Ovary (tissue), 9 donors: Measurements from ENCODE around the gene UBE2Z. TPM values are rescaled to one million over a fixed set of nuclear protein-coding genes. Genes with fewer than 3 reads are reported as not detected.

ENCODE experiments used
- DNase-seq, 5 donors: peaks; one replicate each; pipeline ENCODE4 v3.0.0-alpha.2; 2019 to 2020
- H3K27ac ChIP-seq, 2 donors: fragments of 200-600 bp; one replicate each; pipeline versions ENCODE4 v1.5.1 to v1.8.0; 2019 to 2022
- H3K27me3 ChIP-seq: fragments of 200-600 bp; one replicate; pipeline ENCODE4 v1.8.0; 2022
- H3K36me3 ChIP-seq: fragments of 200-600 bp; sonication (generic); one replicate; pipeline ENCODE4 v1.5.1; 2019
- H3K4me1 ChIP-seq: one replicate; pipeline ENCODE4 v1.8.1; 2013; ENCODE audit warnings: mild to moderate bottlenecking, moderate library complexity; ENCODE audit not compliant: insufficient read depth
- H3K4me3 ChIP-seq: fragments of 200-600 bp; sonication (generic); one replicate; pipeline ENCODE4 v1.5.1; 2017
- H3K9me3 ChIP-seq, 2 donors: fragments of 200-600 bp in 1 of 2; sonication (generic) in 1 of 2; one replicate each; pipeline versions ENCODE4 v1.5.1 to v1.8.1; 2013 to 2019; ENCODE audit warnings: mild to moderate bottlenecking in 1 of 2, moderate library complexity in 1 of 2
- CTCF ChIP-seq, 3 donors: fragments of 450-650 bp in 2 of 3; fragments of 200-600 bp in 1 of 3; IDR thresholded peaks; one replicate each; pipeline versions ENCODE4 v1.5.1 to v1.8.0; 2016 to 2022; ENCODE audit warnings: antibody characterized with exemption in 3 of 3, mild to moderate bottlenecking in 1 of 3
- EP300 ChIP-seq: sonication (generic); formaldehyde crosslinking; IDR thresholded peaks from one replicate; pipeline ENCODE4 v1.6.1; 2017; ENCODE audit warnings: antibody characterized with exemption
- POLR2A ChIP-seq: fragments of 450-650 bp; IDR thresholded peaks from one replicate; pipeline ENCODE4 v1.6.1; 2017; ENCODE audit warnings: antibody characterized with exemption, mild to moderate bottlenecking, moderate library complexity
- WGBS, 3 donors: extraction: QIAGEN DNeasy Blood & Tissue Kit in 1 of 3; methylation state at CpG; one replicate each; pipeline versions ENCODE4 v1.1.5 to v1.1.7; 2013 to 2017; 5-methylcytosine and 5-hydroxymethylcytosine counted together
- intact Hi-C, 4 donors: fragments of 100-400 bp; cut with DNase I; formaldehyde crosslinking; loops; one replicate each; pipeline versions ENCODE4 v1.11.0 to v1.15.1; 2022 to 2023
- polyA plus RNA-seq, 2 donors: library from polyadenylated mRNA; stranded (reverse); fragments of 200-250 nt in 1 of 2; fragments of 350-450 nt in 1 of 2; fragmentation: Illumina TruSeq in 1 of 2; extraction: RNeasy Lipid Tissue Mini Kit (QIAGEN cat#74804) in 1 of 2; gene quantifications; one replicate each; pipeline ENCODE4 v1.2.3, GENCODE V29; 2013 to 2014
- small RNA-seq: library from RNA; depleted of rRNA; stranded (forward); fragments of <200 nt; gene quantifications from one replicate; pipeline ENCODE3, GENCODE V24; 2016
- total RNA-seq, 7 donors: library from RNA; depleted of rRNA in 2 of 7; stranded (reverse); fragments of >200 nt in 2 of 7; fragmentation: NEBNext Ultra II Directional in 3 of 7; extraction: Animal tissue kit (Norgen Biotek cat#: 25700) in 3 of 7; gene quantifications; one replicate each; pipeline versions ENCODE4 v1.1.0 to v1.2.4, GENCODE V29; 2016 to 2023
- donor health status: DM: no; HTN: no; CAD: no; lungs with moderate emphysema.
- donor health status: DM: no; HTN: no; CAD: no.
- donor health status: Bipolar disorder and iron deficiency.
- donor health status: DM: yes; HTN: yes; CAD: no.
- donor health status: DM: no; HTN: no; CAD: no.
- donor health status: DM: yes; HTN: yes; CAD: no.

Gene UBE2Z
- total and polyA plus RNA-seq, 9 donors: 32.0 to 93.4 (median 58.2) TPM

- Histone ChIP-seq H3K36me3 (no peaks in the 10 kb centered on the region), H3K4me1 (no peaks in the 10 kb centered on the region), H3K4me3 (no peak overlapping the region), H3K27ac (no peak overlapping the region), H3K9me3 (no peaks in the 10 kb centered on the region), H3K27me3 (no peaks in the 10 kb centered on the region)
- DNase-seq: no peak
- 14 to 17% (median 15%) methylated on average over 4 of the region's 4 CpGs for WGBS, 3 donors
- intact Hi-C loops: loop anchor here in 1 of 4 donors (2.0 kb wide), 1 partner anchor 731 kb away; no protein-coding TSS in a partner anchor
- TF ChIP-seq EP300: no peak
- TF ChIP-seq POLR2A: no peak
- no peak for TF ChIP-seq CTCF (IDR thresholded peaks at IDR 0.05)
These were observed 62.0 kb downstream of the UBE2Z start for GRCh38 chr17:48970224-48970623.

GRCh38 chr17:48970865-48971687 lies 62.9 kb downstream of the UBE2Z start:
- WGBS, 3 donors: 83 to 86% (median 86%) methylated on average over 12 of the region's 12 CpGs
- intact Hi-C loops: loop anchor here in 1 of 4 donors (2.0 kb wide), 1 partner anchor 732 kb away; no protein-coding TSS in a partner anchor
- H3K4me1 ChIP-seq: no peaks in the 10 kb centered on the region
- no peaks in the 10 kb centered on the region for H3K36me3 ChIP-seq
- H3K27me3 ChIP-seq: no peaks in the 10 kb centered on the region
- H3K27ac ChIP-seq: no peak overlapping the region
- no peaks in the 10 kb centered on the region for H3K9me3 ChIP-seq
- TF ChIP-seq POLR2A (no peak), CTCF (IDR thresholded peaks at IDR 0.05) (no peak), EP300 (no peak)
- no peak overlapping the region for H3K4me3 ChIP-seq
- no peak for DNase-seq

DNA sequence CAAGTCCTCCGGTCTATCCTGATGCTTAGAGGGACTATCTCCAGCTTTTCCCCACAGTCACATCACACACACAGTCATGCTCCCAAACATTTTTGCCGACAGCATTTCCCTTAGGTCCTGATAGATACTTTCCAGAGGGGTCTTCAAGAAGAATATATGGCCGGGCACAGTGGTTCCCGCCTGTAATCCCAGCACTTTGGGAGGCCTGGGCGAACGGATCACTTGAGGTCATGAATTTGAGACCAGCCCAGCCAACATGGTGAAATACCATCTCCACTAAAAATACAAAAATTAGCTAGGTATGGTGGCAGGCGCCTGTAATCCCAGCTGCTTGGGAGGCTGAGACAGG lies 64.5 kb downstream of the UBE2Z start:
- no peak overlapping the region for H3K27ac ChIP-seq

GRCh38 chr17:48973806-48974205 lies 65.6 kb downstream of the UBE2Z start:
- 26 to 48% (median 42%) methylated on average over 3 of the region's 3 CpGs for WGBS, 3 donors
- no peak overlapping the region for H3K27ac ChIP-seq
- no peaks in the 10 kb centered on the region for H3K36me3 ChIP-seq
- no peaks in the 10 kb centered on the region for H3K27me3 ChIP-seq
- no peak for TF ChIP-seq EP300
- no peak for TF ChIP-seq POLR2A
- no peak for TF ChIP-seq CTCF (IDR thresholded peaks at IDR 0.05)
- no peak overlapping the region for H3K4me3 ChIP-seq
- peaks cover 0 to 5% of the 10 kb centered on the region in 2 donors for H3K9me3 ChIP-seq
- H3K4me1 ChIP-seq: no peaks in the 10 kb centered on the region
- intact Hi-C loops: no loop called here
- DNase-seq: no peak

More for the DNA sequence above, 64.5 kb downstream of the UBE2Z start:
- no peaks in the 10 kb centered on the region for H3K4me1 ChIP-seq
- H3K4me3 ChIP-seq: no peak overlapping the region
- 55 to 62% (median 57%) methylated on average over 7 of the region's 7 CpGs for WGBS, 3 donors
- H3K9me3 ChIP-seq: peaks cover 0 to 5% of the 10 kb centered on the region in 2 donors
- intact Hi-C loops: no loop called here
- no peak for TF ChIP-seq EP300
- no peak for TF ChIP-seq CTCF (IDR thresholded peaks at IDR 0.05)
- no peak for TF ChIP-seq POLR2A
- no peaks in the 10 kb centered on the region for H3K36me3 ChIP-seq
- H3K27me3 ChIP-seq: no peaks in the 10 kb centered on the region
- no peak for DNase-seq

Small RNA genes lying within 50 kb of the gene (small RNA-seq; reads per million reads assigned to genes)
- gene AC068531.1 (not detected), gene RF00263 (not detected), gene RF01210 (not detected), gene RNU1-42P (not detected)

Other genes with a start within 250 kb of the UBE2Z start
- gene PRAC1, start 185.9 kb upstream of the UBE2Z start, total RNA-seq: not detected
- gene PRAC1, start 185.9 kb upstream of the UBE2Z start, polyA plus RNA-seq: not detected
- not detected for gene PRAC2, start 185.2 kb upstream of the UBE2Z start, total RNA-seq
- not detected for gene PRAC2, start 185.2 kb upstream of the UBE2Z start, polyA plus RNA-seq
- under 1 TPM in 1 of 7 donors, not detected in 6; 0.38 TPM for gene HOXB13, start 179.7 kb upstream of the UBE2Z start, total RNA-seq
- not detected for gene HOXB13, start 179.7 kb upstream of the UBE2Z start, polyA plus RNA-seq
- gene TTLL6, start 91.2 kb upstream of the UBE2Z start, total RNA-seq: 1 to 10 TPM in 1 of 7 donors, under 1 TPM in 3, not detected in 3; 0.17 to 3.8 (median 0.52) TPM
- gene TTLL6, start 91.2 kb upstream of the UBE2Z start, polyA plus RNA-seq: under 1 TPM; 0.06 to 0.47 TPM
- 100 to 1,000 TPM in 6 of 7 donors, 10 to 100 TPM in 1; 72.1 to 180 (median 159) TPM for gene CALCOCO2, start 77.4 kb upstream of the UBE2Z start, total RNA-seq
- 100 to 1,000 TPM in 1 of 2 donors, 10 to 100 TPM in 1; 75.4 to 239 TPM for gene CALCOCO2, start 77.4 kb upstream of the UBE2Z start, polyA plus RNA-seq
- gene ATP5MC1, start 15.6 kb upstream of the UBE2Z start, total RNA-seq: 10 to 100 TPM; 42.8 to 69.8 (median 59.9) TPM
- 100 to 1,000 TPM; 105 to 198 TPM for gene ATP5MC1, start 15.6 kb upstream of the UBE2Z start, polyA plus RNA-seq
- 10 to 100 TPM; 41.0 to 94.2 (median 66.7) TPM for gene SNF8, start 36.4 kb downstream of the UBE2Z start, total RNA-seq
- gene SNF8, start 36.4 kb downstream of the UBE2Z start, polyA plus RNA-seq: 10 to 100 TPM; 65.0 to 73.1 TPM
- not detected for gene GIP, start 60.2 kb downstream of the UBE2Z start, total RNA-seq
- gene GIP, start 60.2 kb downstream of the UBE2Z start, polyA plus RNA-seq: not detected
- 1 to 10 TPM in 1 of 7 donors, not detected in 6; 1.0 TPM for gene IGF2BP1, start 89.0 kb downstream of the UBE2Z start, total RNA-seq
- gene IGF2BP1, start 89.0 kb downstream of the UBE2Z start, polyA plus RNA-seq: under 1 TPM in 1 of 2 donors, not detected in 1; 0.12 TPM
- under 1 TPM in 4 of 7 donors, not detected in 3; under 0.01 to 0.03 (median 0.03) TPM for gene B4GALNT2, start 224.4 kb downstream of the UBE2Z start, total RNA-seq
- gene B4GALNT2, start 224.4 kb downstream of the UBE2Z start, polyA plus RNA-seq: not detected